Hematopoietic multipotent progenitor cell treated with erythropoietin and hydrocortisone succinate and interleukin-3 and kit ligand, for 6 days (in vitro differentiated cells): ENCODE data around the gene F11R.
A peak's percentile ranks its signal among the peaks of the same experiment; 100 is the strongest.
"Not testable (repeated sequence)": the region's sequence is repeated elsewhere in the genome, so short reads cannot be mapped to it uniquely, and the experiment has no call there.

ENCODE experiments used
- DNase-seq: peaks from one replicate; pipeline ENCODE4 v3.0.0-alpha.2; 2015

The F11R gene

DNA sequence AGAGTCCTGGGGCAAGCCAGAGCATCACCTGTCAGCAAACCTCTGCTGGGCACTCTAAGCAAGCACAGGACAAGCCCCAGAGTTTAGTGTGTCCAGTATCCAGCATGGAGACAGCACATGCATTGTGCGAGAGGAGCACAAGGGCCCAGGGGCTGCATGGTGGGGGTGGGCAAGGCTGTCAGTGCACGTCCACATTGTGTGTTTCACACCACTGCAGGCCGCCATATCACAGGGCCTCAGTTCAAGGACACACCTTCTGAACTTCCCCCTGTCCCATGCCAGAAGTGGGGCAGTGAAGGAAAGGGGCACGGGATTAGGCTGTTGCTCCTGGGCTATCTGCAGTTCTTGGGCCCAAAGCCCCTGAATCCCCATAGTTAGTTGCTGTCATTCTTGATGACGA lies 18.6 kb upstream of the F11R start:
- no peak for DNase-seq

DNA sequence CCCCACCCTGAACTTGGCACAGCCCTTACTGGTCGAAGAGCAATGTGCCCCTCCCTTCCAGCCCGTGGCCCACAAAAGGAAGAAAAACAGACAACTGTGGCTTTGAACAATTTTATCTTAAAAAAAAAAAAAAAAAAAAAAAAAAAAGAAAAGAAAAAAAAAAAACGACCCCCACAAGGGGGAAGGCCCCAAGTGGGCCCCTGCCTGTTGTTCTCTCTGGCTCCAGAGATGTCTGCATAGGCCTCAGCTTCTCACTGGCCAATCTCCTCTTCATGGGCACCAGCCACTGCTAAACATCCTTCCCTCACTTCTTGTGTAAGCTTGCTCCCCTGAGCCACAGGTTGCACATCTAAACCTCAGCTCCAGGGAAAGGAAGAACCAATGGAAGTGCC lies 18.2 kb upstream of the F11R start:
- no peak for DNase-seq

DNA sequence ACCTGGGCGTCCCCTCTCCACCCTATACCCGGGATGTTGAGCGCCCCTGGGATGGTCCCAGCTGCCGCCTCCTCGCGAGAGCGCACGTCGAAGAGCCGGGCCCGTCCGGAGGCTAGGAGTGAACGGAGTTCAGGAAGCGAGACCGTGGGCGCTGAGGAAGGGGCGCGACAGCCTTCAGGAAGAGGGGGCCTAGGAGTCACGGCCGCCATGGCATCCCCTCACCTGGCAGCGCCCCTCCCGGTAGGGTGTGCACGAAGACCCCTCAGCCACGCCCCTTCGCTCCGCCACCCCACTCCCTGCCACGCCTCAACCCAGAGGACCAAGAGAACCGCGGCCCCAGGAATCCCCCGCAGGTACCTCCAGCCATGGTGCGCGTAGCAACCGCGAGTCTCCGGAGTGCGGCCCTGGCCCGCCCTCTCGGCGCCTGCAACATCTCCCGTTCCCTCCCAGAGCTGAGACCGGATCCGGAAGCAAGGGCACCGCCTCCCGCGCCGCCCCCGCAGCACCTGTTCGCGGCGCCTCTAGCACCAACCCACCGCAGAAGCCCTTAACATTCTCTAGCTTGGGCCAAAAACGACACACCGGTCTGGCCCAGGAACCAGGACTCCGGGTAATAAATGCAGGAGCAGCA lies 17.7 kb upstream of the F11R start, which contains the start of gene TSTD1:
TSTD1 (minus strand) TSS at position 442 of the 631 bp plus-strand sequence; CDS start at position 367, 75 bp downstream.
- DNase-seq = peak; percentile 84

DNA sequence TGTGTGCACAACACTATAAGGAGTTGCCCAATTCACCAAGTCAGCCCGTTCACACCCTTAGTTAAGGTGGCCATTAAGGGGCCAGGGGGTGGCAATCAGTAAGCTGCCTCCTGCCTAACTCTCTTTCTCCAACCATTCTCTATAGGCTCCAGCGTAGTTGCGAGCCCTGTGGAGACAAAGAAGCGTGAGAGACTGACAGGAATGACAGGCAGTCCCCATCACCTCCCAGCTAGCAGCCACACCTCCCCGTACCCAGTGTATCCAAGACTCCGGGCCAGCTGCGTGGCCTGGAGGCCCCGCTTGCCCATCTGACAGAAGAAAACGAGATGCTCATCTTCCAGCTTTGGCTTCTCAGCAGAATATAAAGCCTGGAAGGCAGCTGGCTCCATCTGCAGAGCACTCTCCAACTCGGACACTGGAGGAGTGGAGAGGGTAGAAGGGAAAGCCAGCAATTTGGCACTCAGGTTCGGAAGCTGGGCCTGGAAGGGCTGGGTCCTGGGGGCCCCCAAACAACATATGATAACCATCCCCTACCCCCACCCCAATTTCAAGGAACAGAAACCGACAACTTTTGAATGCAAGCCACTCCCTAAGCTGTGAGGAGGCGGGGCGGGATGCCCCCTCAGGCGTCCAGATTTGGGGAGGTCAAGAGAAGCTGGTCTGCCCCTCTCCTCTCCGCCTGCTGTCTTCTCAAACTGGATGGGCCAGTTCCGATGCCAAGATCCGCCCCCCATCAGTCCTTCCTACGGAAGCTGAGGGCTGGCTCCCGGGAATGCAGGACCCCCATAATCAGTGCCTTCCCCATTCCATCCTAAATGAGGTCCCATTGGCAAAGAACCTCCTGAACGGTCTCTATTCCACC lies 16.9 kb upstream of the F11R start:
- no peak for DNase-seq

DNA sequence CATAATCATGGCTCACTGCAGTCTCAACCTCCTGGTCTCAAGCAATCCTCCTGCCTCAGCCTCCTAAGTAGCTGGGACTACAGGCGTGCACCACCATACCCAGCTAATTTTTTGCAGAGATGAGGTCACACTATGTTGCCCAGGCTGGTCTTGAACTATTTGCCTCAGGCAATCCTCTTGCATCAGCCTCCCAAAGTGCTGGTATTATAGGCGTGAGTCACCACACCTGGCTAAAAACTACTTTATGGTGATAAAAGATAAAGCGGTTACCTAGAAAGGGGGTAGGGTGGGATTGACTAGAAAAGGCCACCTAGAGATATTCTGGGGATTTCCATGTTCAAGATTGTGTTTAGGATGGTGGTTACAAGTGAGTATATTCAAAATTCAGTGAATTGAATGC lies 12.8 kb upstream of the F11R start:
- no peak for DNase-seq

DNA sequence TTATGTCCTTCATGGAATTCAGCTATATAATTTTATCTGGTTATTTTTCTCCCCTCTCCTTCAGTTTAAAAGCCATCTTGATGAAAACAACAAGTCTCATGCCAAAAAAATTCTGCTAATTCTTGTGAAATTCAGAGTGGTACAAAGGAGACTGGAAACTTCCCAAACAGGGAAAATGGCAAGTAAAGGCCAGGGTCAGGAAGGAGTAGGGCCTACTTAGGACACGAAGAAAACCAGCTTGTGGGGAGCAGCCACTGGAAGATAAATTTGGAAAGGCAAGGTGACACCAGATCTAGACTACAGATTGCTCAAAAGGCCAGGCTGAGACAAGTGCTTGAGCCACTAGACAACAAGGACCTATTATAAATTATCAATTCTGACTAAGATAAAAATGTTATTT lies 11.5 kb upstream of the F11R start:
- DNase-seq = no peak

DNA sequence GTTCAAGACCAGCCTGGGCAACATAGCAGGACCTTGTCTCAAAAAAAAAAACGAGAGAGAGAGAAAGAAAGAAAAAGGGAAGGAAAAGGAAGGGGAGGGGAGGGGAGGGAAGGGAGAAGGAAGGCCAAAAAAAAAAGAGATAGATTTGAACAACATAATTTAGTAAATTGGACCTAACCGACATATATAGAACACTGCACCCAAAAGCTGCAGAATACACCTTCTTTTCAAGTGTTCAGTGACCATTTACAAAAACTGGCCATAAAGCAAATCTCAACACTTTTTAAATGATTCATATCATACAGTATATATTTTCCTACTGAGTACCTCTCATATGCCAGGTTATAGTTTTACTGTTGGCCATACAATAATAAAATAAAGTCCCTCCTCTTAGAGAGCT lies 10.9 kb upstream of the F11R start:
- no peak for DNase-seq

DNA sequence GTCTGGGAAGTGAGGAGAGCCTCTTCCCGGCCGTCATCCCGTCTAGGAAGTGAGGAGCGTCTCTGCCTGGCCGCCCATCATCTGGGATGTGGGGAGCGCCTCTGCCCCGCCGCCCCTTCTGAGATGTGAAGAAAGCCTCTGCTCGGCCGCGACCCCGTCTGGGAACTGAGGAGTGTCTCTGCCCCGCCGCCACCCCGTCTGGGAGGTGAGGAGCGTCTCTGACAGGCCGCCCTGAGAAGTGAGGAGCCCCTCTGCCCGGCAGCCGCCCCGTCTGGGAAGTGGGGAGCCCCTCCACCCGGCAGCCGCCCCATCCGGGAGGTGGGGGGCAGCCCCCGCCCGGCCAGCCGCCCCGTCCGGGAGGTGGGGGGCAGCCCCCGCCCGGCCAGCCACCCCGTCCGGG lies 8.5 kb upstream of the F11R start:
- not testable (repeated sequence) for DNase-seq

DNA sequence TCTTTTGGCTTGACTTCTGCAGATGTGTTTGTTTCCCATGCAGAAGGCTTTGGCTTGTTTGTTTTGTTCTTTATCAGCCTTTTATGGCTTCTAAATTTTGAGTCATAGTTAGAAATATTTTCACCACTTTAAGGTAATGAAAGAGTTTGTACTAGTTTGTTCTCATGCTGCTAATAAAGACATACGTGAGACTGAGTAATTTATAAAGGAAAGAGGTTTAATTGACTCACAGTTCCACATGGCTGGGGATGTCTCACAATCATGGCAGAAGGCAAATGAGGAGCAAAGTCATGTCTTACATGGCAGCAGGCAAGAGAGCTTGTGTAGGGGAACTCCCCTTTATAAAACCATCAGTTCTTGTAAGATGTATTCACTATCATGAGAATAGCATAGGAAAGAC lies 6.0 kb upstream of the F11R start:
- DNase-seq = not testable (repeated sequence)

DNA sequence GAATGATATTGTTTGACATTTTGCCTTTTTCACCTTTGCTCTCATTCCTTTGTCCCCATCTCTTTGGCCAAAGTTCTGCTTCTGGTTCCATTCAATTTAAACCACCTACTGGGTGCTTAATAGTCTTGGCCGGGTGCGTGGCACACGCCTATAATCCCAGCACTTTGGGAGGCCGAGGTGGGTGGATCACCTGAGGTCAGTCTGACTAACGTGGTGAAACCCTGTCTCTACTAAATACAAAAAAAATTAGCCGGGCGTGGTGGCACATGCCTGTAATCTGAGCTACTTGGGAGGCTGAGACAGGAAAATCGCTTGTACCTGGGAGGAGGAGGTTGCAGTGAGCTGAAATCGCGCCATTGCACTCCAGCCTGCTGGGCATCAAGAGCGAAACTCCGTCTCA lies 1.5 kb upstream of the F11R start:
- DNase-seq = not testable (repeated sequence)

DNA sequence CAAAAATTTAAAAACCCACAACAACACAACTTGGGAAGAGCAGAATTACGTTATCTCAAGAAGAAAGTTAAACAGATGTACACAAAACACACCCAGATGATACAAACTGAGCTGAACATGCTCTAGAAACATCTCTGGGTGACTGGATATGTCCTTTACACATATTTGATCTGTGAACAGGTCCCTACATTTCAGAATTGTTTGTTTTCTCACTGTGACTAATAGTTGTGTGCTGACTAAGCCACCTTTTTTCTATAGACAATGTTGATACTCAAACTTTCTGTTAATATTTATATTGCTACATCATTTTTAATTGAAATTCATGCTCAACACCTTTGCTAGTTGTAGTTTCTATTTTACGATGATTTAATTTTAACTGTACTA lies 1.0 kb upstream of the F11R start:
- DNase-seq = peak; percentile 31

DNA sequence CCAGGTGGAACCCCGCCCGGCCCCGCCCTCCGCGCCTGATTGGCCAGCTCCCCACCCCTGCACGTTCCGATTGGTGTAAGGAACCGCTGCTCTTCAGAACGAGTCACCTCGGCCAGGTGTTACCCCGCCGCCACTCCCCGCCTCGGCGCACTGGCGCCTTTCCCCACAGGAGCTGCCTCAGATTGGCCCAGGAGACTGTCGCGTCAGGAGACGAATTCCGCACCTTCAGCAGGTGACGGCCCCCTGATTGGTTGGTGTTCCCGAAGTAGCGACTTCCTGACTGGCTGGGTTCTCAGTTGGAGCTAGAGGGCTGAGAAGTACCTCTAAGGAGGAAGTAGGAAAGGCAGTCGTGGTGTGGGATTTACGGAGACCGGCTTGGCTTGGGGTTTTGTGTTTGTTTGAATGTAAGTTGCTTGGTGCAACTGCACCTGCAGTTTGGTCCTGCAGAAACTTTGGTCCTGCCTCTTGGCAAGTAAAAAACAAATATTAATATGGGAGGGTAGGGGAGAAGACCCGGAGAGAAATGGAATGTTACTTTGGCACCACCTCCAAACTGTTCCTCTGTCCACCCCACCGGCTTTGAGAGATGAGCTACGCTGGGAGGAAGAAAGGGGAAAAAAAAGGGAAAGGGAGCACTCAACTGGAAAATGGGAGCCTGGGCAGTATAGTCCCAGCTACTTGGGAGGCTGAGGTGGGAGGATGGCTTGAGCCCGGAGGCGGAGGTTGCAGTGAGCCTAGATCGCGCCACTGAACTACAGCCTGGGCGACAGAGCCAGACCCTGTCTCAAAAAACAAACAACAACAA lies 415 bp upstream of the F11R start:
- DNase-seq = peak; percentile 93

DNA sequence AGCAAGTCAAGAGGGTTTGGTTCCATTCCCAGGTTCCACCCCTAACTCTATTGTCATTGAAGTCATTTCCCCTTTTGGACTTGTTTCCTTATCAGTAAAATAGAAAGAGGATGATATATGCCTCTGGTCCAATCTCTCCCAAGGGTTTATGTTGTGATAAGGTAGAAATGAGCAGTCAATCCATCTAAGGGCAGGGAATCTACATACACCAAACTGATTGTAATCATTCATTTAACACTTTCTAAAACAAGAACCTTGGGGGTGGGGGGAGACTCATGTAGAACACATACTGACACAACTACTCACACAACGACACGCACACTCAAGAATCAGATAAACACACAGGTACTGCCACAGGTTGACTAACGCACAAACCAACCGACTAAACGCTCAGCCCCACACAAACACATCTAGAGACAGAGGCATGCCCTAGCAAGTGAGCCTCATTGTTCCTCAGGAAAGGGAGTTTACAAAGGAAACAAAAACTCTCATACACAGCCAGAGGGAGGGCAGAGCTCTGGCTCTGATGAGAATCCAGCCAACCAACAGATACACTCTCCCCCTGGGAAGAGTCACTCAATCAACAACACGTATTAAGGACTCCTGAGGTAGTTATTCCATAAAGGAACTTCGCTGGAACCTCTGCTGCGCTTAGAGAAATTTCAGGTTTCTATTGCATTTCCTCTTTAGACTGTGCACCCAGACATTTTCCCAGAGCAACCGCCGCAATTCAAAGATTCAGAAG lies 1.0 kb downstream of the F11R start:
- DNase-seq = peak; percentile 43

DNA sequence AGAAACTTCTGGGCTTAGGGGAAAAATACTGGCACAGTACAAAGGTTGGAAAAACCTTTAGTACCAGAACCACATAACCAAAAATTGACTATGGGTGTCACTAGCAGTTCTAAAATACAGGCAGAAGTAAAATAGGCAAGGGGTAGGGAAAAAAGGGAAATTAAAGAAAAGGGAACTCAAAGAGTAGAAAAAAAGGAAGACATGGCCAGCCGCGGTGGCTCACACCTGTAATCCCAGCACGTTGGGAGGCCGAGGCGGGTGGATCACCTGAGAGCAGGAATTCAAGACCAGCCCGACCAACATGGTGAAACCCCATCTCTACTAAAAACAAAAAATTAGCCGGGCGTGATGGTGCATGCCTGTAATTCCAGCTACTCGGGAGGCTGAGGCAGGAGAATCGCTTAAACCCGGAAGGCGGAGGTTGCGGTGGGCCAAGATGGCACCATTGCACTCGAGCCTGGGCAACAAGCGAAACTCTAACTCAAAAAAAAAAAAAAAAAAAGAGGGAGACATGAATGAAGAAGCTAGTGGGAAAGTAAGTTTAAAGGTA lies 1.8 kb downstream of the F11R start:
- not testable (repeated sequence) for DNase-seq

DNA sequence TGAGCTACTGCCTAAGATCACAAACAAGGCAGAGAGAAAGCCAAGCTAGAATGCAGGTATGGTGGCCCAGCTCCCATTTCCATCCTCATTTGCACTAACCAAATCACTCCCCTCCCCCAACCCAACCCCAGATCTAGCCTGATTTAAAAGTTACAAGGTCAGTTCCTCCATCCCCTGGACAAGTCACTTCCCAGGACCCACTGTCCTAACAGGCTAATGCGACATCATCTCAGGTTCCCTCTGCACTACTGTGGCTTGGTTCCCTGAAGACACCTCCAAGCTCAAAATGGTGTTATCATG lies 2.4 kb downstream of the F11R start:
- no peak for DNase-seq

DNA sequence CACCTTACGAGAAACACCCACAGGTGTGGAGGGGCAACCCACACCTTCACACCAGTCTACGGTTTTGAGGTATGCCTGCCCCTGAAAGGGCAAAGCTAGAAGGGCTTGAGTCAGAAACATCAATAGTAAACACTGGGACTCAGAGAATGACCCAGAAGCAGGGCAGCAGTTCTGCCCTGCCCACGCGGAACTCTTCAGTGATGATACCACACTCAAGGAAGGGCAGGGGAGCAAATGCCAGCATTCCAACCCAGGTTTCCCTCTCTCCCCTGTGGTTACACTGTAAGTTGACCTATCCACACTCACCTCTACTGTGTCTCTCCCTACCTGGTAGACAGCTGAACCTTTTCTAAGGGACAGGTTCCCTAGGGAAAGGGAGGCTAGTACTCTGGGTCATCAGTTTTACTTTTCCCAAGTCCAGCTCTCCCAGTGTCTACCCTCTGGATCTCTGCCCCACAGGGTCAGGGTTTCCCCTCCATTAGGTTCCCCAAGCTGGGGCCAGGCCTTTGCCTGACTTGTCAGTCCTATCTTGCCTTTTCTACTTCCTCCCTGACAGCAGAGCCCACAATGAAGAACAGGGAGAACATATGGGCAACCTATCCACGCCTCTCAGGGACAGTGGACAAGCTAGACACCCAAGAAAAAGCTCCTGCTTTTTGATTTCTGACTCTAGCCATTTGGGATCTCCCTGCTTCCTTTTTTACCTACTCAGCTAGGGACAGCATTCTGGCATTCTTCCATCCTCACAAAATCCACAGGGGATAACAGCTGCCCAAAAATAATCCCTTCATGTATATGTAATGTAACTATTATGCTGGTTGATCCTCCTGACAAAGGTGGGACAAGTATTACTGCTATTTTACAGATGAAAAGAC lies 3.0 kb downstream of the F11R start:
- peak; percentile 27 for DNase-seq

DNA sequence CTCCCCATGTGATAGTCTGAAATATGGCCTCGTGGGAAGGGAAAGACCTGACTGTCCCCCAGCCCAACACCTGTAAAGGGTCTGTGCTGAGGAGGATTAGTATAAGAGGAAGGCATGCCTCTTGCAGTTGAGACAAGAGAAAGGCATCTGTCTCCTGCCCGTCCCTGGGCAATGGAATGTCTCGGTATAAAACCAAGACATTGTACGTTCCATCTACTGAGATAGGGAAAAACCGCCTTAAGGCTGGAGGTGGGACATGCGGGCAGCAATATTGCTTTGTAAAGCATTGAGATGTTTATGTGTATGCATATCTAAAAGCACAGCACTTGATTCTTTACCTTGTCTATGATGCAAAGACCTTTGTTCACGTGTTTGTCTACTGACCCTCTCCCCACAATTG lies 3.8 kb downstream of the F11R start:
- DNase-seq = not testable (repeated sequence)

DNA sequence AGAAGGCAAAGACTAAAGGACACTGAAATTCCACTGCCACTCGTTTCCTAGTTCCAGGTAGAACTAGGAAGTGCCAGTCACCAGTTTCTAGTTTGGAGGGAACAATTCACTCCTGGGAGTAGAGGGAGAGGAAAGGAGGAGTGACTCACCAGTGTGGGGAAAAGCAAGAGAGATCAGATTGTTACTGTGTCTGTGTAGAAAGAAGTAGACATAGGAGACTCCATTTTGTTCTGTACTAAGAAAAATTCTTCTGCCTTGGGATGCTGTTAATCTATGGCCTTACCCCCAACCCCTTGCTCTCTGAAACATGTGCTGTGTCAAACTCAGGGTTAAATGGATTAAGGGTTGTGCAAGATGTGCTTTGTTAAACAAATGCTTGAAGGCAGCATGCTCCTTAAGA lies 4.3 kb downstream of the F11R start:
- DNase-seq = not testable (repeated sequence)

DNA sequence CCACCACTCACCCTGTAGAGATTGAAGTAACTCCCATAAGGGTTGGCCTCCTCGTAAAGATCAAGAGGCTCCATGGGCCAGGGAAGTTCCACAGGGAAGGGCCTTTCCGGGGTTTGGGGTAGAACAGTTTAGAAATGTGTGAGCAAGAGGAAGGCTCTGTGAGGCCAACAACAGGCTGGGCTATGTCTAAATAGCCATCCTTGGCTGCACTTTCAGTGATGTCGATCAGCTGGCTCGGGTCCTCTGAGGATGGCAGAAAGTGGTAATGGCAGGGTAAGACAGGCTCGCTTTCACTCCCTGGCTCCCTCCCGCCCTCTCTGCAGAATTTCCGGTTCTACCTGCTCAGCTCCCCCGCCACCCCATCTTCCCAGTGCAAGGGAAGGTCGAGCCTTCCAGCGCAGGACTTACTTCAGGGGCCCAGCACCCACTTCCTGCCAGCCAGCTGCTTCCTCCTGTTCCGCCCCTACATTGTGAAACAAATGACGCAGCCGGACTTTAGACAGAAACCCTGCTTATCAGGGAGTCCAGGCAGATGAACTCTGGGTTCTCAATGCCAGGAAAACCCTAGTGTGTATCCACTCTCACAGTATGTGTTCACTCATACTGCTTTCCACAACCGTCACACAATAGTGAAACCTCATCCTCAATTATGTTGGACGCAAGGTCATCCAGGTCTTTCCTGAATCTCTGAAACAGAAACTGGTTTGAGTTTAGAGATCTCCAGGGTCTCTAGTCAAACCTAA lies 7.3 kb downstream of the F11R start:
- peak; percentile 97 for DNase-seq

DNA sequence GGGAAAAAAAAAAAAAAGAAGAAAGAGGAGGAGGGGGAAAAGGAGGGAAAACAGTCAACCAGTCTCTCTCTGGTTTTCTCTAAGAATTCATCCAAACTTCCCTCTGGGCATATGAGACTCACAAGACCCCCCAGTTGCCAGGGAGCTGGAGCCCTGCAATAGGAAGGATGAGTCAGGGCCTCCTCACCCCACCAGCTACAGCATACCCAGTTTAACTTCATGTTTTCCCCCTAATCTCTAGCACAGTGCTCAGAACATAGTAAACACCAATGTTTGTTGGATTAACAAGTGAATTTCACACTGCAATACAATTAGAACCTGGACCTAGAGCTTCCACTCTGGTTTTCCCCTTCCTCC lies 7.8 kb downstream of the F11R start:
- no peak for DNase-seq

DNA sequence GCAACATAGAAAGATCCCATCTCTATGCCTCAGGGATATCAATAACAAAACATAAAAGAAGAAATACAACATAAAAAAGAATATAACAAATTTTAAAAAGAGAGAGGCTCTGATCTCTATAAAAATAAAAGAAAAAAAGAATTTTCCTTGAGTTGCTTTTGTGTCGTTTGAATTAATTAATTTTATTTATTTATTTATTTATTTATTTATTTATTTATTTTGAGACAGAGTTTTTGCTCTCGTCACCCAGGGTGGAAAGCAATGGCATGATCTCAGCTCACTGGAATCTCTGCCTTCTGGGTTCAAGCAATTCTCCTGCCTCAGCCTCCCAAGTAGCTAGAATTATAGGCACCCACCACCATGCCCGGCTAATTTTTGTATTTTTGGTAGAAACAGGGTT lies 8.5 kb downstream of the F11R start:
- DNase-seq = no peak
